Esophagus mucosa (tissue), 1 donor: Measurements from ENCODE around the gene SGO1. TPM values are rescaled to one million over a fixed set of nuclear protein-coding genes. Genes with fewer than 3 reads are reported as not detected.
"Not testable (repeated sequence)": the region's sequence is repeated elsewhere in the genome, so short reads cannot be mapped to it uniquely, and the experiment has no call there.

ENCODE experiments used
- ATAC-seq: fragments of 200-7000 bp; cut with Tn5 transposase; one replicate; pipeline ENCODE4 v1.9.1; 2020
- total RNA-seq: library from RNA; stranded (reverse); gene quantifications from one replicate; pipeline ENCODE4 v1.2.4, GENCODE V29; 2023
- donor health status: DM: yes; HTN: yes; CAD: no.

SGO1 gene
- total RNA-seq = 5.4 TPM

- ATAC-seq = peak; percentile 100
These were observed at the start of gene SGO1 for GRCh38 chr3:20185679-20186599. Gene SGO1, minus strand, starts transcription at chr3:20186206. Its CDS starts 2,179 bp downstream, at chr3:20184027.

GRCh38 chr3:20235796-20236195 lies 49.8 kb upstream of the SGO1 start:
- no peak for ATAC-seq

GRCh38 chr3:20232906-20233780 lies 47.1 kb upstream of the SGO1 start:
- no peak for ATAC-seq

GRCh38 chr3:20230954-20231353 lies 44.9 kb upstream of the SGO1 start:
- ATAC-seq = no peak

GRCh38 chr3:20225769-20226168 lies 39.8 kb upstream of the SGO1 start:
- no peak for ATAC-seq

GRCh38 chr3:20222274-20222673 lies 36.3 kb upstream of the SGO1 start:
- ATAC-seq = no peak

GRCh38 chr3:20218215-20218614 lies 32.2 kb upstream of the SGO1 start:
- no peak for ATAC-seq

- ATAC-seq = no peak
These were observed 29.6 kb upstream of the SGO1 start for GRCh38 chr3:20215636-20216035.

- not testable (repeated sequence) for ATAC-seq
These were observed 27.5 kb upstream of the SGO1 start for GRCh38 chr3:20213491-20213890.

- ATAC-seq = not testable (repeated sequence)
These were observed 21.9 kb upstream of the SGO1 start for GRCh38 chr3:20207945-20208344.

- not testable (repeated sequence) for ATAC-seq
These were observed 19.9 kb upstream of the SGO1 start for GRCh38 chr3:20205898-20206297.

- ATAC-seq = no peak
These were observed 15.1 kb upstream of the SGO1 start for GRCh38 chr3:20201143-20201542.

- peak; percentile 29 for ATAC-seq
These were observed 11.8 kb upstream of the SGO1 start for GRCh38 chr3:20197775-20198174.

- ATAC-seq = no peak
These were observed 8.9 kb upstream of the SGO1 start for GRCh38 chr3:20194793-20195460.

GRCh38 chr3:20190991-20191390 lies 5.0 kb upstream of the SGO1 start:
- no peak for ATAC-seq

- no peak for ATAC-seq
These were observed 596 bp upstream of the SGO1 start for GRCh38 chr3:20186600-20187004.

GRCh38 chr3:20185331-20185678 lies 701 bp downstream of the SGO1 start:
- ATAC-seq = no peak

- ATAC-seq = no peak
These were observed 3.8 kb downstream of the SGO1 start for GRCh38 chr3:20182206-20182605.

GRCh38 chr3:20181276-20181675 lies 4.7 kb downstream of the SGO1 start:
- no peak for ATAC-seq

- ATAC-seq = no peak
These were observed 12.1 kb downstream of the SGO1 start for GRCh38 chr3:20173844-20174410.

- no peak for ATAC-seq
These were observed 24.3 kb downstream of the SGO1 start for GRCh38 chr3:20161714-20162113.

GRCh38 chr3:20160230-20160629 lies 25.8 kb downstream of the SGO1 start:
- ATAC-seq = no peak

- no peak for ATAC-seq
These were observed 31.1 kb downstream of the SGO1 start for GRCh38 chr3:20154928-20155327.
